SK-N-SH (cell line): Measurements from ENCODE around the gene C2orf49. TPM values are rescaled to one million over a fixed set of nuclear protein-coding genes. Genes with fewer than 3 reads are reported as not detected.

Source experiments
- CTCF ChIA-PET: fragments of 300-600, 350-600 bp; formaldehyde crosslinking; extraction: SDS; loops from one replicate; lab custom pipeline; 2021; lab: Yijun Ruan, JAX
- POLR2A ChIA-PET: fragments of 350-600 bp; sonication (Branson Sonifier 250); formaldehyde crosslinking; extraction: SDS; loops from one replicate; lab custom pipeline; 2020; ENCODE audit warnings: antibody characterized with exemption, inconsistent platforms; lab: Yijun Ruan, JAX
- DNase-seq: peaks from one replicate; pipeline ENCODE4 v3.0.0; 2012
- H2AFZ ChIP-seq: fragments of 200-600 bp; sonication (generic); 2 replicates; pipeline ENCODE4 v1.8.1; 2016; ENCODE audit warnings: antibody characterized with exemption, mild to moderate bottlenecking, low read depth
- H3F3A ChIP-seq: fragments of 200-600 bp; sonication (generic); replicated peaks from 2 replicates; pipeline ENCODE3; 2016; ENCODE audit warnings: antibody characterized with exemption, mild to moderate bottlenecking; ENCODE audit not compliant: insufficient read depth
- H3K27ac ChIP-seq, 2 experiments: fragments of 200-500 bp in 1 of 2; fragments of 200-600 bp in 1 of 2; sonication (Bioruptor generic) in 1 of 2; sonication (generic), shearing (Covaris generic) in 1 of 2; 2 replicates each; pipeline versions ENCODE4 v1.5.1 to v1.6.1; 2014 to 2016; ENCODE audit warnings: low read depth in 2 of 2, inconsistent platforms in 1 of 2, low read length in 1 of 2, mild to moderate bottlenecking in 1 of 2, mixed read lengths in 1 of 2
- H3K27me3 ChIP-seq: fragments of 200-600 bp; sonication (generic), shearing (Covaris generic); 2 replicates; pipeline ENCODE4 v1.6.1; 2016; ENCODE audit warnings: mixed run types; ENCODE audit not compliant: insufficient read depth
- H3K36me3 ChIP-seq, 2 experiments: fragments of 200-500 bp in 1 of 2; fragments of 200-600 bp in 1 of 2; sonication (Bioruptor generic) in 1 of 2; sonication (generic) in 1 of 2; replicated peaks in 1 of 2; 2 replicates each; pipeline versions ENCODE3 to v1.5.1; 2014 to 2016; ENCODE audit warnings: low read length in 1 of 2, mild to moderate bottlenecking in 1 of 2; ENCODE audit not compliant: insufficient read depth in 2 of 2, control insufficient read depth in 1 of 2
- H3K4me1 ChIP-seq, 2 experiments: fragments of 200-500 bp in 1 of 2; fragments of 200-600 bp in 1 of 2; sonication (Bioruptor generic) in 1 of 2; sonication (generic), shearing (Covaris generic) in 1 of 2; 2 replicates each; pipeline versions ENCODE4 v1.5.1 to v1.6.1; 2014 to 2016; ENCODE audit warnings: low read depth in 1 of 2, low read length in 1 of 2, mixed run types in 1 of 2; ENCODE audit not compliant: insufficient read depth in 2 of 2, control insufficient read depth in 1 of 2
- H3K4me2 ChIP-seq: fragments of 200-600 bp; sonication (generic), shearing (Covaris generic); 2 replicates; pipeline ENCODE4 v1.6.1; 2017; ENCODE audit warnings: mixed run types
- H3K4me3 ChIP-seq, 2 experiments: fragments of 200-500 bp in 1 of 2; fragments of 200-600 bp in 1 of 2; sonication (Bioruptor generic) in 1 of 2; sonication (generic), shearing (Covaris generic) in 1 of 2; 2 replicates each; pipeline versions ENCODE4 v1.5.1 to v1.8.1; 2014 to 2016; ENCODE audit warnings: low read depth in 2 of 2, inconsistent platforms in 1 of 2, low read length in 1 of 2, mild to moderate bottlenecking in 1 of 2, mixed read lengths in 1 of 2, moderate library complexity in 1 of 2
- H3K79me2 ChIP-seq: fragments of 200-600 bp; sonication (generic); 2 replicates; pipeline ENCODE4 v1.8.1; 2017; ENCODE audit warnings: mild to moderate bottlenecking; ENCODE audit not compliant: insufficient read depth
- H3K9ac ChIP-seq: fragments of 200-600 bp; sonication (generic); 2 replicates; pipeline ENCODE4 v1.6.1; 2017; ENCODE audit warnings: mixed run types
- H3K9me2 ChIP-seq: fragments of 200-600 bp; sonication (generic); 2 replicates; pipeline ENCODE4 v1.6.1; 2017; ENCODE audit warnings: mixed run types
- H3K9me3 ChIP-seq: fragments of 200-600 bp; sonication (generic); 2 replicates; pipeline ENCODE4 v1.6.1; 2017; ENCODE audit warnings: mixed run types, mild to moderate bottlenecking, moderate library complexity
- H4K20me1 ChIP-seq: fragments of 200-600 bp; sonication (generic); 2 replicates; pipeline ENCODE4 v1.6.1; 2017; ENCODE audit warnings: mild to moderate bottlenecking, mixed run types; ENCODE audit not compliant: insufficient read depth
- CHD2 ChIP-seq: fragments of 150-350 bp; IDR thresholded peaks from 2 replicates; pipeline ENCODE4 v1.6.1; 2018; ENCODE audit warnings: low read length; ENCODE audit not compliant: partially characterized antibody
- EP300 ChIP-seq, 2 experiments: IDR thresholded peaks; 2 replicates each; pipeline versions ENCODE4 v1.4.0 to v1.6.1; 2012; ENCODE audit warnings: borderline replicate concordance in 1 of 2, low read depth in 1 of 2, low read length in 1 of 2
- FOSL2 ChIP-seq: IDR thresholded peaks from 2 replicates; pipeline ENCODE4 v1.4.0; 2012; ENCODE audit warnings: low read depth, mild to moderate bottlenecking, moderate library complexity, borderline replicate concordance
- FOXJ3 ChIP-seq: sonication (generic); formaldehyde crosslinking; IDR thresholded peaks from 2 replicates; pipeline ENCODE4 v1.5.1; 2020; ENCODE audit warnings: mild to moderate bottlenecking, missing genetic modification reagents
- GATA2 ChIP-seq: sonication (generic); formaldehyde crosslinking; IDR thresholded peaks from 2 replicates; pipeline ENCODE4 v1.5.0; 2020; ENCODE audit warnings: mild to moderate bottlenecking, missing genetic modification reagents
- JUND ChIP-seq: IDR thresholded peaks from 2 replicates; pipeline ENCODE4 v1.4.0; 2012
- MEF2A ChIP-seq: IDR thresholded peaks from 2 replicates; pipeline ENCODE4 v1.4.0; 2012; ENCODE audit warnings: low read depth, borderline replicate concordance
- MXI1 ChIP-seq: IDR thresholded peaks from 2 replicates; pipeline ENCODE4 v1.6.1; 2012; ENCODE audit warnings: mild to moderate bottlenecking, low read depth, low read length, improper control_type of control experiment
- NRF1 ChIP-seq: IDR thresholded peaks from 2 replicates; pipeline ENCODE4 v1.6.1; 2012; ENCODE audit warnings: low read depth, mild to moderate bottlenecking, low read length
- POLR2AphosphoS5 ChIP-seq: IDR thresholded peaks from 2 replicates; pipeline ENCODE4 v1.6.1; 2012; ENCODE audit warnings: low read depth, low read length
- RAD21 ChIP-seq: IDR thresholded peaks from 2 replicates; pipeline ENCODE4 v1.6.1; 2012; ENCODE audit warnings: mild to moderate bottlenecking, low read length
- SIN3A ChIP-seq: IDR thresholded peaks from 2 replicates; pipeline ENCODE4 v1.6.1; 2012; ENCODE audit warnings: low read depth, mild to moderate bottlenecking, low read length, moderate library complexity, borderline replicate concordance
- SMC3 ChIP-seq: IDR thresholded peaks from 2 replicates; pipeline ENCODE4 v1.6.1; 2012; ENCODE audit warnings: low read depth, low read length, improper control_type of control experiment
- TCF12 ChIP-seq: IDR thresholded peaks from 2 replicates; pipeline ENCODE4 v1.4.0; 2012
- WGBS: methylation state at CpG from one replicate; pipeline ENCODE4 v1.1.6; 2017; ENCODE audit warnings: low lambda C conversion rate; 5-methylcytosine and 5-hydroxymethylcytosine counted together
- polyA plus RNA-seq, 3 experiments: library from polyadenylated mRNA; depleted of rRNA; stranded (reverse); fragments of >200 nt; gene quantifications; 2 replicates each; pipeline ENCODE4 v1.2.3, GENCODE V29; 2012
- TF ChIP-seq, protein P1 (sequence below): IDR thresholded peaks from 2 replicates; pipeline ENCODE4 v1.6.1; 2012; ENCODE audit warnings: mild to moderate bottlenecking, low read depth, low read length, moderate library complexity
- TF ChIP-seq, protein P2 (sequence below): IDR thresholded peaks from 2 replicates; pipeline ENCODE4; 2012
- TF ChIP-seq, protein P3 (sequence below): fragments of 150-350 bp; IDR thresholded peaks from 2 replicates; pipeline ENCODE4 v1.6.1; 2016; ENCODE audit warnings: mild to moderate bottlenecking, low read depth, low read length

C2orf49 gene
- polyA plus RNA-seq, 1 of the 3 experiments (the other 2 are of a cell fraction) = 7.6 TPM

DNA sequence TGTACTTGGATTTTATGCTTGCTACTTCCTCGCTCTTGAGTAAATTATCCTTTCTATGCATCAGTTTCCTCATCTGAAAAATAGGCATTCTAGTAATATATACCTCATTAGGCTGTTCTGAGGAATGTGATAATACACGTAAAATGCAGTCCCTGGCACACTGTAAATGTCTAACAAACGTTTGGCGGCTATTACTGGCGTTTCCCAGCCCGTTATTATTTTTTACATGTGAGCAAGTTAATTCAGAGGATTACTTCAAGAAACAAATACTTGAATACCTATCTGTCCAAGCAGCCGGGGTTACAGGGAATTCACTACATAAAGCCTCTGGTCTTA lies 586 bp upstream of the C2orf49 start (continued):
- TF ChIP-seq CHD2 (no peak), GATA2 (CRISPR knock-in tag) (no peak)

DNA sequence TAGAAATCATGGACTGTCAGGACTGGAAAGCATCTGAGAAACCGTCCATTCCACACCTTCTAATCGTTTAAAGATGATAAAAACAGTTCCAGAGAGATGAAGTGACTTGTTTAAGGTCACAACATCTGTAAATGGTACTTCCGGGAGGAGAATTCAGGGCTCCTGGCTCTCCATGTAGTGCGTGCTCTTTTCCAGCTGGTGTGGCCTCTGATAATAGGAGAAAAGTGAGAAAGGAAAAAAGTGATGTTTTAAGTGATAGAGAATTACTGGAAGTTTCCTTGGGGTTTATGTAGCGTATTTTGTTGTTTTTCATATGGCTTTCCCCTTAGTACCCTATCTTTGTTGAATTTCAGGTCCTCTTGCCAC lies 663 bp downstream of the C2orf49 start:
- 1% methylated on average over 5 of the region's 5 CpGs for WGBS
- Histone ChIP-seq H3K4me1 (peaks cover 8 to 10% of the 10 kb centered on the region in 2 experiments; a peak in 3 of 4 replicates), H3K79me2 (peaks cover 51% of the 10 kb centered on the region), H3K9ac (peak overlapping the region; percentile 98), H3K27ac (peak overlapping the region; percentile 34 to 96; a peak in 2 of 4 replicates), H4K20me1 (no peaks in the 10 kb centered on the region), H3F3A (no peaks in the 10 kb centered on the region), H3K27me3 (no peaks in the 10 kb centered on the region), H2AFZ (peak overlapping the region; percentile 75; the same call in 1 of the 2 replicates), H3K36me3 (peaks cover 28 to 43% of the 10 kb centered on the region in 2 experiments), H3K9me2 (no peaks in the 10 kb centered on the region), H3K4me3 (peak overlapping the region; percentile 83 to 99), H3K9me3 (no peaks in the 10 kb centered on the region), H3K4me2 (peak overlapping the region; percentile 80)
- CTCF ChIA-PET = interaction anchor here (0.6 to 1.4 kb wide), 4 partner anchors 9 to 216 kb away, joined by 3 to 5 read pairs (median 3); partner anchors contain the start of gene TGFBRAP1
- POLR2A ChIA-PET = interaction anchor here (0.6 to 1.7 kb wide), 3 partner anchors 61 to 1019 kb away, joined by 3 to 4 read pairs (median 3); partner anchors contain the start of gene FHL2
- DNase-seq = no peak
- TF ChIP-seq, protein P1, sequence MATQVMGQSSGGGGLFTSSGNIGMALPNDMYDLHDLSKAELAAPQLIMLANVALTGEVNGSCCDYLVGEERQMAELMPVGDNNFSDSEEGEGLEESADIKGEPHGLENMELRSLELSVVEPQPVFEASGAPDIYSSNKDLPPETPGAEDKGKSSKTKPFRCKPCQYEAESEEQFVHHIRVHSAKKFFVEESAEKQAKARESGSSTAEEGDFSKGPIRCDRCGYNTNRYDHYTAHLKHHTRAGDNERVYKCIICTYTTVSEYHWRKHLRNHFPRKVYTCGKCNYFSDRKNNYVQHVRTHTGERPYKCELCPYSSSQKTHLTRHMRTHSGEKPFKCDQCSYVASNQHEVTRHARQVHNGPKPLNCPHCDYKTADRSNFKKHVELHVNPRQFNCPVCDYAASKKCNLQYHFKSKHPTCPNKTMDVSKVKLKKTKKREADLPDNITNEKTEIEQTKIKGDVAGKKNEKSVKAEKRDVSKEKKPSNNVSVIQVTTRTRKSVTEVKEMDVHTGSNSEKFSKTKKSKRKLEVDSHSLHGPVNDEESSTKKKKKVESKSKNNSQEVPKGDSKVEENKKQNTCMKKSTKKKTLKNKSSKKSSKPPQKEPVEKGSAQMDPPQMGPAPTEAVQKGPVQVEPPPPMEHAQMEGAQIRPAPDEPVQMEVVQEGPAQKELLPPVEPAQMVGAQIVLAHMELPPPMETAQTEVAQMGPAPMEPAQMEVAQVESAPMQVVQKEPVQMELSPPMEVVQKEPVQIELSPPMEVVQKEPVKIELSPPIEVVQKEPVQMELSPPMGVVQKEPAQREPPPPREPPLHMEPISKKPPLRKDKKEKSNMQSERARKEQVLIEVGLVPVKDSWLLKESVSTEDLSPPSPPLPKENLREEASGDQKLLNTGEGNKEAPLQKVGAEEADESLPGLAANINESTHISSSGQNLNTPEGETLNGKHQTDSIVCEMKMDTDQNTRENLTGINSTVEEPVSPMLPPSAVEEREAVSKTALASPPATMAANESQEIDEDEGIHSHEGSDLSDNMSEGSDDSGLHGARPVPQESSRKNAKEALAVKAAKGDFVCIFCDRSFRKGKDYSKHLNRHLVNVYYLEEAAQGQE = no peak
- no peak for TF ChIP-seq CHD2

DNA sequence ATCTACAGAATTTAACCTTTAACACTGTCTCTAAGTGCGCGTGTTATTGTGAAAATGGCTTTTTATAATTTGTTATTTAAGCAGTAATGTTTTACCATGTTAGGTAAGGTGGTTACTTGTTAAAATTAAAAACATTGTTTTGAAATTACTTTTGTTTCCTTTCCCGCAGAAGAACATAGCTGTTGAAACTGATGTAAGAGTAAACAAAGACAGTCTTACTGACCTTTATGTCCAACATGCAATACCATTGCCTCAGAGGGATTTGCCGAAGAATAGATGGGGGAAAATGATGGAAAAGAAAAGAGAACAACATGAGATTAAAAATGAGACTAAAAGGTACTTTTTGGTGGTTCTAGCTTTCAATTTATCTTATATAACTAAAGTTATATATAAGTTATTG lies 2.1 kb downstream of the C2orf49 start:
- TF ChIP-seq NRF1 (no peak), TCF12 (no peak), RAD21 (no peak), MXI1 (no peak), POLR2AphosphoS5 (no peak), SMC3 (no peak), CHD2 (no peak), EP300 (IDR thresholded peaks at IDR 0.05; ENCODE audit: borderline replicate concordance in 1 of 2, low read depth in 1 of 2, low read length in 1 of 2) (no peak), MEF2A (no peak), JUND (no peak), FOSL2 (no peak), SIN3A (no peak), FOXJ3 (CRISPR knock-in tag) (no peak)
- TF ChIP-seq, protein P2, sequence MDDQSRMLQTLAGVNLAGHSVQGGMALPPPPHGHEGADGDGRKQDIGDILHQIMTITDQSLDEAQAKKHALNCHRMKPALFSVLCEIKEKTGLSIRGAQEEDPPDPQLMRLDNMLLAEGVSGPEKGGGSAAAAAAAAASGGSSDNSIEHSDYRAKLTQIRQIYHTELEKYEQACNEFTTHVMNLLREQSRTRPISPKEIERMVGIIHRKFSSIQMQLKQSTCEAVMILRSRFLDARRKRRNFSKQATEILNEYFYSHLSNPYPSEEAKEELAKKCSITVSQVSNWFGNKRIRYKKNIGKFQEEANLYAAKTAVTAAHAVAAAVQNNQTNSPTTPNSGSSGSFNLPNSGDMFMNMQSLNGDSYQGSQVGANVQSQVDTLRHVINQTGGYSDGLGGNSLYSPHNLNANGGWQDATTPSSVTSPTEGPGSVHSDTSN = no peak
- TF ChIP-seq, protein P3, sequence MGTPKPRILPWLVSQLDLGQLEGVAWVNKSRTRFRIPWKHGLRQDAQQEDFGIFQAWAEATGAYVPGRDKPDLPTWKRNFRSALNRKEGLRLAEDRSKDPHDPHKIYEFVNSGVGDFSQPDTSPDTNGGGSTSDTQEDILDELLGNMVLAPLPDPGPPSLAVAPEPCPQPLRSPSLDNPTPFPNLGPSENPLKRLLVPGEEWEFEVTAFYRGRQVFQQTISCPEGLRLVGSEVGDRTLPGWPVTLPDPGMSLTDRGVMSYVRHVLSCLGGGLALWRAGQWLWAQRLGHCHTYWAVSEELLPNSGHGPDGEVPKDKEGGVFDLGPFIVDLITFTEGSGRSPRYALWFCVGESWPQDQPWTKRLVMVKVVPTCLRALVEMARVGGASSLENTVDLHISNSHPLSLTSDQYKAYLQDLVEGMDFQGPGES = no peak
- Histone ChIP-seq H3K9ac (no peak overlapping the region), H2AFZ (no peak overlapping the region), H3F3A (no peaks in the 10 kb centered on the region), H3K27me3 (no peaks in the 10 kb centered on the region), H3K36me3 (peaks cover 33 to 51% of the 10 kb centered on the region in 2 experiments), H3K79me2 (peaks cover 53% of the 10 kb centered on the region), H3K4me2 (peak overlapping the region; percentile 80; the same call in 1 of the 2 replicates), H3K4me1 (peaks cover 8 to 10% of the 10 kb centered on the region in 2 experiments; a peak in 3 of 4 replicates), H3K27ac (no peak overlapping the region), H4K20me1 (no peaks in the 10 kb centered on the region), H3K9me2 (no peaks in the 10 kb centered on the region), H3K9me3 (no peaks in the 10 kb centered on the region), H3K4me3 (no peak overlapping the region; a peak in 1 of 4 replicates)
- no peak for DNase-seq
- CTCF ChIA-PET = interaction anchor here (1.2 to 1.6 kb wide), 2 partner anchors 179 to 225 kb away, joined by 3 read pairs; no protein-coding TSS in a partner anchor
- POLR2A ChIA-PET = no interaction called here
- WGBS = 92% methylated on average over 4 of the region's 4 CpGs
